ENCODE results near the gene MAD2L1BP.
"Not testable (repeated sequence)": the region's sequence is repeated elsewhere in the genome, so short reads cannot be mapped to it uniquely, and the experiment has no call there.

Gene MAD2L1BP

GRCh38 chr6:43627008-43627825 is 8.4 kb upstream of the MAD2L1BP start:
- no peak for DNase-seq

- DNase-seq: peak; percentile 72
These were observed 7.1 kb upstream of the MAD2L1BP start for GRCh38 chr6:43628393-43629103.

- DNase-seq: peak; percentile 98
These were observed 6.5 kb upstream of the MAD2L1BP start, which contains the start of gene GTPBP2 for GRCh38 chr6:43629104-43629504. GTPBP2 (minus strand) TSS chr6:43629264; CDS start chr6:43629162, 102 bp downstream.

- DNase-seq: peak; percentile 96
These were observed 5.9 kb upstream of the MAD2L1BP start for GRCh38 chr6:43629505-43630300.

GRCh38 chr6:43630980-43631619 is 4.5 kb upstream of the MAD2L1BP start:
- no peak for DNase-seq

- DNase-seq: not testable (repeated sequence)
These were observed 2.6 kb upstream of the MAD2L1BP start for GRCh38 chr6:43633002-43633401.

GRCh38 chr6:43634702-43635303 is 837 bp upstream of the MAD2L1BP start:
- peak; percentile 44 for DNase-seq

GRCh38 chr6:43636308-43636659 is 644 bp downstream of the MAD2L1BP start:
- DNase-seq: no peak

- DNase-seq: no peak
These were observed 4.6 kb downstream of the MAD2L1BP start for GRCh38 chr6:43639984-43640800.

- no peak for DNase-seq
These were observed 9.4 kb downstream of the MAD2L1BP start, which contains the start of gene RSPH9 for GRCh38 chr6:43644940-43645612. RSPH9 (plus strand) TSS chr6:43645036; CDS start chr6:43645099, 63 bp downstream.

GRCh38 chr6:43645613-43645964 is 9.9 kb downstream of the MAD2L1BP start:
- DNase-seq: no peak

GRCh38 chr6:43647613-43648012 is 12.0 kb downstream of the MAD2L1BP start:
- DNase-seq: no peak

- no peak for DNase-seq
These were observed 12.6 kb downstream of the MAD2L1BP start for GRCh38 chr6:43648248-43648647.

GRCh38 chr6:43652822-43653221 is 17.2 kb downstream of the MAD2L1BP start:
- DNase-seq: not testable (repeated sequence)

GRCh38 chr6:43657221-43657802 is 21.7 kb downstream of the MAD2L1BP start:
- DNase-seq: no peak

GRCh38 chr6:43658161-43658560 is 22.5 kb downstream of the MAD2L1BP start:
- DNase-seq: no peak

- DNase-seq: not testable (repeated sequence)
These were observed 27.3 kb downstream of the MAD2L1BP start for GRCh38 chr6:43662948-43663347.

GRCh38 chr6:43665376-43665775 is 29.7 kb downstream of the MAD2L1BP start:
- DNase-seq: no peak

- no peak for DNase-seq
These were observed 30.7 kb downstream of the MAD2L1BP start for GRCh38 chr6:43666196-43666920.

Data from NCI-H2171 treated with DMSO at 0.1 percent for 48 hours (cell line).